ENCODE measurements around the gene ERC2.

GRCh38 chr3:55826097-55826496 lies 642.2 kb downstream of the ERC2 start:
- TF ChIP-seq CTCF (IDR thresholded peaks at IDR 0.05; ENCODE audit: extremely low read depth in 1 of 2, insufficient read depth in 1 of 2, low read depth in 1 of 2, low read length in 2 of 2), result no peak
- TF ChIP-seq EZH2 (IDR thresholded peaks at IDR 0.05; ENCODE audit: borderline replicate concordance, low read depth, low read length, severe bottlenecking), result no peak
- TF ChIP-seq POLR2A (IDR thresholded peaks at IDR 0.05; ENCODE audit: low read depth, low read length), result no peak
- no peak for TF ChIP-seq MAX (IDR thresholded peaks at IDR 0.05; ENCODE audit: insufficient read depth, insufficient read length)
- no peak for TF ChIP-seq MYC (IDR thresholded peaks at IDR 0.05; ENCODE audit: low read depth, low read length)
- TF ChIP-seq FOS (IDR thresholded peaks at IDR 0.05; ENCODE audit: borderline replicate concordance, insufficient read depth, low read length), result no peak
